ENCODE measurements around the gene SMIM44.
"Not testable (repeated sequence)": the region's sequence is repeated elsewhere in the genome, so short reads cannot be mapped to it uniquely, and the experiment has no call there.

The SMIM44 gene

DNA sequence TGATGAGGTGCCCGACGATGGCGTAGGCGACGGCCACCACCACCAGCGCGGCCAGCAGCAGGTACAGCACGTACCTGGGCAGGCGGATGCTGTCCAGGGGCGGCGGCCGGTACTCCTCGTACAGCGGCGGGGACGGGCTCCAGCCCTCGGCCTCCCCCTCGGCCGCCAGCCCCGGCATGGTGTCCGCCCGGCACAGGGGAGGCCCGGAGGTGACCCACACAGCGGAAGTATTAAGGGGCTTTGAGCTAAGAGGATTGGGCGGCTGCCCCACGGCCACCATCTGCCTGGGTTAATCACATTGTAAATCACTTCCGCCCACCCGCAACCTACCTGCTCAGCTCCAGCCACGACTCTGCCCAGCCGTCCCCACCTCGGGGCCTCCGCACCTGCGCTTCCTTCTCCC is at the start of gene SMIM44:
TSS of gene SMIM44 (minus strand) at position 216 of the 403 bp plus-strand sequence. CDS start at position 178, 38 bp downstream.
- DNase-seq (ENCODE audit: low spot score), result no peak

DNA sequence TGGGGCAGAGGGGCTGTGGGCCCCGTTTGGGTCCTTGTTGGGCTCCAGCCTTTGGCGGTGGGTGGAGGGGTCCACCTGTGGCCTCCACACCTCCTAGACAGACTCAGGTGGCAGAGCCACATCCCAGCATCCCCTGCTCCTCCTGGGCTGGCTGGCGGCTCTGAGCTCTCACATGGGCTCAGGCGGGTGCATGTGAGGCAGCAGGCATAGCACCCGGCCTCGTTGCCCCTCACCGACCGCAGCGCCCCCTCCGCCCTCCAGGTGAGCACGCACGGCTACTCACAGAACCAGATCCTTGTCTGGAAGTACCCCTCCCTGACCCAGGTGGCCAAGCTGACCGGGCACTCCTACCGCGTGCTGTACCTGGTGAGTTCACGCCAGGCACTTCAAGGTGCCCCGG is 49.8 kb upstream of the SMIM44 start:
- no peak for DNase-seq (ENCODE audit: low spot score)

DNA sequence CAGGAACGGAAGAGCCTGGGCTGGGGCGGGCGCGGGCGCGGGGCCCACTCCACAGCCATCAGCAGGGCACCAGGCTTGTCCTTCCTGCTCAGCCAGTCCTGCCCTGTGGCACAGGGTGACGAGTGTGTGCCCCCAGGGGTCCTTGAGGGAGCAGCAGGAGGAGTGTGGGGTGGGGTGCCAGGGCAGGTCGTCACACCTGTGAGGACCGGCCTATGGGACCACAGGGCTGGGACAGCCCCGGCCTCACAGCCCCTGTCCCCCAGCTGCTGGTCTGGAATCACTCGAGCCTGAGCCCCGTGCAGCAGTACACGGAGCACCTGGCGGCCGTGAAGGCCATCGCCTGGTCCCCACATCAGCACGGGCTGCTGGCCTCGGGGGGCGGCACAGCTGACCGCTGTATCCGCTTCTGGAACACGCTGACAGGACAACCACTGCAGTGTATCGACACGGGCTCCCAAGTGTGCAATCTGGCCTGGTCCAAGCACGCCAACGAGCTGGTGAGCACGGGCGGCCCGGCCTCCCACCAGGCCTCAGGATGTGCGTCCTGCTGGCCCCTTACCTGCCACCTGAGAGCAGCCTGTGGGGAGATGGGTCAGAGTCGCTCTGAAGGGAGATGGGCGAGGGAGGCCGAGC is 49.0 kb upstream of the SMIM44 start:
- DNase-seq (ENCODE audit: low spot score), result no peak

DNA sequence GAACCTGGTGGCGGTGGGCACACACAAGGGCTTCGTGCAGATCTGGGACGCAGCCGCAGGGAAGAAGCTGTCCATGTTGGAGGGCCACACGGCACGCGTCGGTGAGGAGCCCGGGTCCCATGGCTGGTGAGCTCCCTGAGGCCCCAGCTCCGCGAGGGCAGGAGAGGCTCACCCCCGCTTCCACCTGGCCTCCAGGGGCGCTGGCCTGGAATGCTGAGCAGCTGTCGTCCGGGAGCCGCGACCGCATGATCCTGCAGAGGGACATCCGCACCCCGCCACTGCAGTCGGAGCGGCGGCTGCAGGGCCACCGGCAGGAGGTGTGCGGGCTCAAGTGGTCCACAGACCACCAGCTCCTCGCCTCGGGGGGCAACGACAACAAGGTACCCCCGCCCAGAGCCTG is 48.5 kb upstream of the SMIM44 start:
- no peak for DNase-seq (ENCODE audit: low spot score)

DNA sequence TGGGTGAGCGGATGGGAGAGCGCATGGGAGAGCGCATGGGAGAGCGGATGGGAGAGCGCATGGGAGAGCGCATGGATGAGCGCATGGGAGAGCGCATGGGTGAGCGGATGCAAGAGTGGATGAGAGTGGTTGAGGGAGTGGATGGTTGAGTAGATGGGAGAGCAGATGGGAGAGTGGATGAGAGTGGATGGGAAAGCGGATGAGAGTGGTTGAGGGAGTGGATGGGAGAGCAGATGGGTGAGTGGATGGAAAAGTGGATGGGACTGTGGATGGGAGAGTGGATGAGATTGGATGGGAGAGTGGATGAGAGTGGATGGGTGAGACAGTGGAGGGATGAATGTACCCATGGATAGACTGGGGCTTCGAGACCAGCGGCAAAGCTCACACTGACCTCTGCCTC is 47.1 kb upstream of the SMIM44 start:
- no peak for DNase-seq (ENCODE audit: low spot score)

DNA sequence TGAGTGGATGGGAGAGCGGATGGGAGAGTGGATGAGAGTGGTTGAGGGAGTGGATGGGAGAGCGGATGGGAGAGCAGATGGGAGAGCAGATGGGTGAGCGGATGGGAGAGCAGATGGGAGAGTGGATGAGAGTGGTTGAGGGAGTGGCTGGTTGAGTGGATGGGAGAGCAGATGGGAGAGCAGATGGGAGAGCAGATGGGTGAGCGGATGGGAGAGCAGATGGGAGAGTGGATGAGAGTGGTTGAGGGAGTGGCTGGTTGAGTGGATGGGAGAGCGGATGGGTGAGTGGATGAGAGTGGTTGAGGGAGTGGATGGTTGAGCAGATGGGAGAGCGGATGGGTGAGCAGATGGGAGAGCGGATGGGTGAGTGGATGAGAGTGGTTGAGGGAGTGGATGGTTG is 46.1 kb upstream of the SMIM44 start:
- DNase-seq (ENCODE audit: low spot score), result not testable (repeated sequence)

DNA sequence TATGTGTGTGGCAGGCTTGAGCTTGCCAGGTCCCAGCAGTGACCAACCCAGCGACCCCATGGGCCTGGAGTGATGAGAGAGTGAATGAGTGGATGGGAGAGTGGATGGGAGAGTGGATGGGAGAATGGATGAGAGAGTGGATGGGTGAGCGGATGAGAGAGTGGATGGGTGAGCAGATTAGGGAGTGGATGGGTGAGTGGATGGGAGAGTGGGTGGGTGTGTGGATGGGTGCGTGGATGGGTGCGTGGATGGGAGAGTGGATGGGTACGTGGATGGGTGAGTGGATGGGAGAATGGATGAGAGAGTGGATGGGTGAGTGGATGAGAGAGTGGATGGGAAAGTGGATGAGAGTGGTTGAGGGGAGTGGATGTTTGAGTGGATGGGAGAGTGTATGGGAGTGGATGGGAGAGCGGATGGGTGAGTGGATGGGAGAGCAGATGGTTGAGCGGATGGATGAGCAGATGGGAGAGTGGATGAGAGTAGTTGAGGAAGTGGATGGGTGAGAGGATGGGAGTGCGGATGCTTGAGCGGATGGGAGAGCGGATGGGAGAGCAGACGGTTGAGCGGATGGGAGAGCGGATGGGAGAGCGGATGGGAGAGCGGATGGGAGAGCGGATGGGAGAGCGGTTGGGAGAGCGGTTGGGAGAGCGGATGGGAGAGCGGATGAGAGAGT is 45.4 kb upstream of the SMIM44 start:
- DNase-seq (ENCODE audit: low spot score), result no peak

DNA sequence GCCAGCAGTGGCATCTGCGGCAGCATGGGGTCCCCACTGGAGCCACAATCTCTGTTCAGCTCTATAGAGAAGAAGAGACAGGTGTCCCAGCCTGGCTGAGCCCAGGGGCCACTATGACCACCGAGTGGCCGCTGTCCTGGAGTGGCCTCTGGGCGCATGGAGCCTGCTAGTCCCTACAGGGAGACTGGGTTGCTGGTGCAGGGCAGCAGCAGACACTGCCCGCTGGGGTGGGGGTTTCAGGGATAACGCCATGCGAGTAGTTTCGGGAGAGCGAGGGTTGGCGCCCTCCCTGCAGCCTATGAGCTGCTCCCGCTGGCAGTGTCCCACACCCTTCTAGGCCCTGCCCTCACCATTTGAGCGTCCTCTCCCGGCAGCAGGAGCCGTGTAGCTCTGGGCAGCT is 44.8 kb upstream of the SMIM44 start:
- no peak for DNase-seq (ENCODE audit: low spot score)

DNA sequence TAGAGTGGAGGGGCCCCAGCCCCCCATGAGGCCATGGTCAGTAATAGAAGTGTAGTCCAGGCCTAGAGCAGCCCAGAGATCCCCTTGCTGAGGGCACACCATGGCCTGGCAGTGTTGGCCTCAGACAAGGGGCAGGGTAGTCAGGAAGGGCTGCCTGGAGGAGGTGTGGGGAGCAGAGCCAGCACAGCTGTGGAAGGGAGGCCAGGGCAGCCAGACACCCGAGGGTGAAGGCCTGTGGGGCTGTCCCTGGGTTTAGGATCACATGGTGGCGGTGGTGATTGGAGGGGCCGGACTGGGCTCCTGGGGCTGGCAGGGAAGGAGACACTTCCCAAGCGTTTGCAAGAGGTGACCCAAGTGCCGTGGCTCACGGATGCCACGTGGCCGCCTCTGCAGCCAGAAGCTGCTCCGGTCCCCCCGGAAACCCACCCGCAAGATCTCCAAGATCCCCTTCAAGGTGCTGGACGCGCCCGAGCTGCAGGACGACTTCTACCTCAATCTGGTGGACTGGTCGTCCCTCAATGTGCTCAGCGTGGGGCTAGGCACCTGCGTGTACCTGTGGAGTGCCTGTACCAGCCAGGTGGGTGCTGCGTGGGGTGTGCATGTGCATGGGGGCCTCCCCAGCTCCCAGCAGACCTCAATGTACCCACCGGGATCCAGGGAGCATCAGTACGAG is 44.1 kb upstream of the SMIM44 start:
- DNase-seq (ENCODE audit: low spot score), result no peak

DNA sequence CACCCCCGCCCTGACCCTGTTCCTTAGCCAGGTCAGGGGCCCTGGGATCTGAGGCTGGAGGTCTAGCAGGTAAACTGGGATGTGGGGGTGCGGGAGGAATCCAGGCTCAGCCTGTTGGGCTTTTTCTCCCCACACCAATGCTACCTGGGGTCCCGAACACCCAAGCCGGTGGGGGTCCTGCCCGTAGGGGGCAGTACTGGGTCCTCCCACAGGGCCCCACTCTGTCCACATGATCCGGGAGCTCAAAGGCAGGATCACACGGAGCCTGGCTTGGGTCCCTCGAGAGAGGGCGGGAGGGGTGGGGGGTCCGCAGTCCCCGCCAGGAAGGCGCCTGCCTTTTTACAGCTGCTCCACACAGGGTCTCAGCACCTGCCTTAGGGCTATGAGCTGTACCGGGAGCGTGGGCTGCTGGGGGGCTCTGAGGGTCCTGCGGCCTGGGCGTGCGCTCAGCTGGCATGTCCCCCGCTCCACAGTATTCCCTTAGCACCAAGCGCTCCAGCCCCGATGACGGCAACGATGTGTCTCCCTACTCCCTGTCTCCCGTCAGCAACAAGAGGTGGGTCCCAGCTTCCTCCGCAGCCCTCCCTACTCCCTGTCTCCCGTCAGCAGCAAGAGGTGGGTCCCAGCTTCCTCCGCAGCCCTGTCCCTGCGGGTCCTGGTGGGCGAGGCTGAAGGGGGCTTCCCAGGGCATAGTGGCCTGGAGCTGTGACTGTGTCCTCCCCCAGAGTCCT is 43.4 kb upstream of the SMIM44 start:
- DNase-seq (ENCODE audit: low spot score), result no peak

DNA sequence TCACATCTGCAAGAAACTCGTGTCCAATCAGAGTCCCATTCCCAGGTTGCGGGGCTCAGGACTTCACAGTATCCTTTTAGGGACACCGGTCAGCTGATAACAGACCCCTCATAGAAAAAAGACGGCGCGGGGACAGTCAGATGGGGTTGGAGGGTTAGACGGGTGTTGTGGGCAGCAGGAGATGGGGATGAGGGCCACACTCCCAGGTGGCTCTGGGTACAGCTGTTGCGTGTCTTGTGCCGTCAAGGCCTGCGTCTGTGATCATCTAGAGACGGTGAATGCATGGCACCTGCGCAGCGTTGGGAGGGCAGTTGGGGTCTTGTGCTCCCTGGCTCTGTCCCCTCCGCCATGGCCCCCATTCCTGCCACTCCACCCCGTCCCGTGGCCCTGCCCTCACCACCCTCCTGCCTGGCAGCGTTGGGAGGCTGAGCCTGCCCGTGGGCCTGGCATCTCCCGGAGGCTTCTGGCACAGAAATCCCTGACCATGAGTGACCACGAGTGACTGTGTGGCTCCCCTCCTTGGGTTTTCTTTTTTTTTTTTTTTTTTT is 41.7 kb upstream of the SMIM44 start:
- DNase-seq (ENCODE audit: low spot score), result no peak

DNA sequence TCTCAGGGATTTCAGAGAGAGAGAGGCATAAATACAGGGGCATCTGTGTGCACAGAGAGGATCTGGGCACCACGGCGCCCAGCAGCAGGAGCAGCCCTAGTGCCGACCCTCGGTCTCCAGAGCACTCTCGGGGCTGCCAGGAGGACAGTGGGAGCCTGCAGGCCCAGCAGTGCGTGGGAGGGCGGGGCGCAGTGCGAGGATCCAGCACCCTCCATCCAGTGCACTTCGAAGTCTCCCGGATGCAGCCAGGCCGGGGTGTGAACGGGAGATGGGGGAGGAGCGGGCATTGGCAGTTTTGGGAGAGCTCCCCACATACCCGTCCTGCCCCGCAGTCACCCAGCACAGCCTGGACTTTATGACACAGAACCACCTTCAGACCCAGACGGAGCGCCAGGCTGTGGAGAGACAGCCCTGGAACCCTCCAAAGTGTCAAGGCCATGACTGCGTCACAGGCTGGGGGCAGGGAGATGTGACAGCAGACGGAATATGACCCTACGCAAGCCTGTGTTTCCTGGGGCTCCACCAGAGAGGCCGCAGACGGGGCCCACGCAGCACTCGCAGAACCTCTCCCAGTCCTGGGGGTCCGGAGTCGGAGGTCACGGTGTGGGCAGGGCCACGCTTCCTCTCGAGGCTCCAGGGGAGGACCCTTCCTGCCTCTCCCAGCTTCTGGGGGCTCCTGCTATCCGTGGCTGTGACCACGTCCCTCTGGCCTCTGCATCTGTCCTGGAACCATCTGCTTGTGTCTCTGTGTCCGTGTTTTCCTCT is 41.0 kb upstream of the SMIM44 start:
- DNase-seq (ENCODE audit: low spot score), result no peak

DNA sequence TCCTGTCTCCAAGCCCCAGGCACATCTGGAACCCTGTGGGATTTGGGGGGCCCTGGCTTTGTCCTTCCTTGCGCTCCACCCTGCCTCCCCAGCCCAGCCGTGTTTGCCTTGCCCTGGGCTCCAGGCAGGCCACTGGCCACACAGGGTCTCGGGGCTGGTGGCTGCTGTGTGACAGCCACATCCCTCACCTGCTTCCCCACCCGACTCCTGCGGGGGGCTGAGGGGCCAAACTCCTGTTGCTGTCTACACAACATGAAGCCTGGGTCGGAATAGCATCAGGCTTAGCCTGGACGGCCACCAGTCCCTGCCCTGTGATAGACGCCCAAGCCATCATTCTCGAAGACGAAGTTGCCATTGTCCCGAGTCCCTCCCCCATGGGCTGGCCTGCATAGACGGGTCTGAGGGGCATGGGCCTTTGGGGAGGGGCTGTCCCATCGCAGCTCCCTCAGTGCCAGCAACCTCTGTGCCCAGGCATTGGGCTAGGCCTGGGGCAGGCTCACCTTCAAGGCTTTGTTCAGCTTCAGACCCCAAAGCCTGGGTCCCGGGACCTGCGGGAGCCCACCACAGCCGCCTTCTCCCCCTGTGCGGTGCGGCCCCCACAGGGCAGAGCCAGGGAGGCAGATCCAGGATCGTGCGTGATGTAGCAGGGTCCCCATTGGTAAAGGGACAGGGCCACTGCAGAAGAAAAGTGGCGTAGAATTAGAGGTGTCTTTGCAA is 40.3 kb upstream of the SMIM44 start:
- no peak for DNase-seq (ENCODE audit: low spot score)

DNA sequence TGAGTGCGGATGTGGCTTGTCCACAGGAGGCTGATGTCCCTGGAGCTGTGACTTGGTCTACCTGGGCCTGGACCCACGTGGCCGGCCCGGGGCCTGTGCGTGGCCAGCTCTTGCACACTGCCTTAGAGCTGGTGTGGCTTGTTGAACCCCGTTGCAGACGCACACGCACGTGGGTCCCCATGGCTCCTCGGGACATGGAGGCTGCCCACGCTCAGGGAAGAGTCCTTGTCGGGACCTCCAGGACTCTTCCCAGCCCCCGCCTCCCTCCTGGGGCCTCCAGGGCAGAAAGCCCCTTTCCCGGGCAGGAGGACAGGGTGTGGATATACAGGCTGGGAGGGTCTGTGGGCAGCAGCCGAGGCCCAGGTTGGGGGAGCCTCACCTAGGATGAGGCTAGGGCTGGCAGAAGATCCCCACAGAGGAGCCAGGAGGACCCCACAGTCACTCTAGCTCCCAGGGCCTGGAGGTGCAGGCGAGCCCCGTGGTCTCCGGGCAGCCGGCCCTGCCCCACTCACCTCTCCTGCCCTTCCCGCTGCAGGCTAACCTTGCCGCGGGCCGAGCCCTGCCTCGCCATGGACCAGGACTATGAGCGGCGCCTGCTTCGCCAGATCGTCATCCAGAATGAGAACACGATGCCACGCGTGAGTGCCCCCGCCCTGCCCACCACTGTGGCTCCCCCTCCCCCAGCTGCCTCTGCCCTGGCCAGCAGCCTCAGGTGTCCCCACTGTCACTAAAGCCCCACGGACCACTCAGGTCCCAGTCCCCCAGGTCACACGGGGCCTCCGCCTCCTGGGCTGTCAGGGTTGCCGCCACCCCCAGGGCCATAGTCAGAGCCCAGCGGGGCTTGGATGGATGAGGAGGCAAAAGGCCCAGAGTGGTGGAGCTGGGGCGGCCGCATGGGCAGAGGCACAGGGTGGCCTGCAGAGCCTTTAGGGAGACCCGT is 39.5 kb upstream of the SMIM44 start:
- no peak for DNase-seq (ENCODE audit: low spot score)

DNA sequence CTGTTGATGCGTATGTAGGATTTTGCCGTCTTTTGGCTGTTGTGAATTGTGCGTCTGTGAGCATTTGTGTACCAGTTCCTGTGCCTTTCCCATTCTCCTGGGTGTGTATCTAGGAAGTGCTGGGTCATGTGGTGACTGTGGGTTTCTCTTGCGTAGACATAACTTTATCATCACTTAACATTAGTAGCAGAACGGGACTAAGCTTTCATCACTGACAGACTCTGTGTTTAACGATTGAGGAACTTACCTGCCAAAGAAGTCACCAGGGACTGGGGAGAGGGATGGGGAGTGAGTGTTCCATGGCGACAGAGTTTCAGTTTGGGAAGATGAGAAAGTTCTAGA is 37.8 kb upstream of the SMIM44 start:
- DNase-seq (ENCODE audit: low spot score), result no peak

DNA sequence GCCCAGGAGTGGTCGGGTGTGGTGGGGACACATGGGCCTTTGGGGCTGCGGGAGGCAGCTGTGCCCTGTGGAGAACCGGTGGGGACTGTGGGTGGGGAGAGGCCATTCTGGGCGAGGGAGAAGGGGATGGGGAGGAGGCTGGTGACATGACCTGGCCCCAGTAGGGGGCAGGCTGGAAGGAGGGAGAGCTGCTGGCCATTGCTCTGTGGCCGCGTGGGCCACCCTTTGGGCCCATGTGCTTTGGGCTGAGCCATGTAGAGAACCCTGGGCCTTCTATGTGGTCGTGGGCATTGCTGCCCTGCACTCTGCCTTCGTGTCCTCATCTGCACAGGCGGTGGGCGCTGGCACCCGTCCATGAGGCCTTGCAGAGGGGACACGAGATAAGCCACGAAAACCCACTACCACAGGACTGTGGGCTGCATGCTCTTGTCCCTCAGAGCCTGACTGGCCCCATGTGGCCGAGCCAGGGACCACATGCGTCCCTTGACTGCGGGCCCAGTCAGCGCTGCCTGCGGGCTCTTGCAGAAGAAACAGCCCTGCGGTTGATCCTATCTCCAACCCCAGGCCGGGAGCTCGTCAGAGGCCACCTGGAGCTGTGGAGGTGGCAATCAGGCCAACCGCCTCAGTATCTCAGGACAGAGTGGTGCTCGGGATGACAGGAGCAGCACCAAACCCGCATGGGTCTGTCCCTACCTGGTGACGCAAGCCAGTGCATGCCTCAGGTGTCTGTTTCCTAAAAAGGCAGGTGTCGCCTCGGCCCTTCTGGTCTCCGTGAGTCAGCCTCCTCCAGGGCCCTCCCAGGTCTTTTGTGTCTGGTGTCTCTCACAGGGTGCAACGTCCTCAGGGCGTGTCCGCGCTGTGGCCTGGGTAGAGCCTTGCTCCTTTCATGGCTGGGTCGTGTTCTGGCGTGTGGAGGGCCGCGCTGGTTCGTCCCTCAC is 37.2 kb upstream of the SMIM44 start:
- DNase-seq (ENCODE audit: low spot score), result no peak

DNA sequence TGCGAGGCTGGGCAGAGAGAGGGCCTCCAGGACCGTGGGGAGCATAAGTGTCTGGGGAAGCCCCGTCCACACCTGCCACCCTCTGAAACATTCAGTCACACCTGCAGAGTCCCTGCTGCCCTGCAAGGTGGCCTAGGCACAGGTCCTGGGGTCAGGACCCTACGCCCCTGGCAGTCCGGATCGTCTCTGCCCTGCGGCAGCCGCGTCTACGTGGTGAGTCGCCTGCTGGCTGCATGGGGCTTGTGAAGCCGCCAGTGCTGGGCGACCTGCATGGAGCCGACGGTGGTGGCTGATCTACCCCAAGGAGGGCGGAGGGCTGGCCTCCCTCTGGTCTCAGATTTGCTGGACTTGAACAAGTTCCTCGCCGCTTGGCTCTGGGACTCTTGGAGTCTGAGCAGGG is 35.9 kb upstream of the SMIM44 start:
- DNase-seq (ENCODE audit: low spot score), result no peak

DNA sequence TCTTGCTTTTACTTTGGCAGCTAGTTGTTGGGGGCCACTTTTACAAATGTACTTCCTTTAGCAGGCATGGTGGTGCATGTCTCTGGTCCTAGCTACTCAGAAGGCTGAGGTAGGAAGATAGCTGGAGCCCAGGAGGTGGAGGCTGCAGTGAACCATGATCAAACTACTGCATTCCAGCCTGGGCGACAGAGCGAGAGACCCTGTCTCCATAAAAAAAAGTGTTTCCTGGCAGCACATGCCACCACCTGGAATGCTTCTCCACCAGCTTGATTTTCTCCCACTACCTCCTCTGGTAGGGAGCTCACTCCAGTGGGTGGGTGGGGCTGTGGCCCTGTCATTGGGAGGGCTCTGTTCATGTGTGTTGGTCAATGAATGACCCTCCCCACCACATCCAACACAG is 35.4 kb upstream of the SMIM44 start:
- no peak for DNase-seq (ENCODE audit: low spot score)

DNA sequence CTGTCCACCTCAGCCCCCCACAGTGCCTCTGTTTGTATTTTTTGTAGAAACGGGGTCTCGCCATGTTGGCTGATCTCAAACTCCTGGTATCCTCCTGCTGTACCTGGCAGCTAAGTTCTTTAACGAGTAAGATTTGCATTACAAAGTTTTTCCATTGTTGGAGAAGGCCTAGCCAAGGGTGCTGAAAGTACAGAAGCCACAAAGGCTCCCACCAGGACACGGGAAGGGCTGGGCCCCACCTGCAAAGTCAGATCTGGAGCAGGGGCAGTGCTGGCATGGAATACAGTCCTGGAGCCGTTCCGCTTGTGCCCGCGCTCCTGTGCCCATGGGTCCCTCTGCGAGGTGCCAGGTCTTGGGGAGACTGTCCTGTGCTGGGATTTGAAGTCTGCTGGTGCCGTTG is 35.0 kb upstream of the SMIM44 start:
- no peak for DNase-seq (ENCODE audit: low spot score)

All from globus pallidus (tissue), 1 donor.